H1 (cell line): ENCODE data around the gene ACTN4. TPM values are rescaled to one million over a fixed set of nuclear protein-coding genes. Genes with fewer than 3 reads are reported as not detected.
A peak's percentile ranks its signal among the peaks of the same experiment; 100 is the strongest.

Experiments
- CTCF ChIA-PET: fragments of 300-600 bp; sonication (Branson Sonifier 250); formaldehyde crosslinking; loops from one replicate; lab custom pipeline; 2021; ENCODE audit not compliant: partially characterized antibody; lab: Charles Lee
- POLR2A ChIA-PET: fragments of 300-600 bp; sonication (Branson Sonifier 250); formaldehyde crosslinking; loops from one replicate; lab custom pipeline; 2021; ENCODE audit warnings: inconsistent platforms; ENCODE audit not compliant: partially characterized antibody; lab: Charles Lee
- DNase-seq, 2 experiments: peaks; one replicate each; pipeline versions ENCODE4 v3.0.0 to v3.0.0-alpha.2; 2010 to 2022; ENCODE audit warnings: low spot score in 2 of 2, low read depth in 1 of 2, mixed read lengths in 1 of 2
- FAIRE-seq: peaks from 2 replicates; lab custom pipeline; 2011; peaks lifted over from hg19 to GRCh38; lab: Jason Lieb, UNC
- H2AFZ ChIP-seq: 2 replicates; pipeline ENCODE4 v1.8.1; 2012; ENCODE audit warnings: low read length, inconsistent platforms
- H2AK5ac ChIP-seq: 2 replicates; pipeline ENCODE4 v1.6.1; 2013; ENCODE audit warnings: low read depth, low read length
- H2BK120ac ChIP-seq: replicated peaks from 2 replicates; pipeline ENCODE3; 2013; ENCODE audit warnings: low read depth, low read length, inconsistent platforms
- H2BK12ac ChIP-seq: 2 replicates; pipeline ENCODE4 v1.6.1; 2013; ENCODE audit warnings: low read depth, low read length
- H2BK15ac ChIP-seq: 2 replicates; pipeline ENCODE4 v1.6.1; 2013; ENCODE audit warnings: low read length
- H2BK20ac ChIP-seq: 2 replicates; pipeline ENCODE4 v1.6.1; 2013; ENCODE audit warnings: low read length
- H2BK5ac ChIP-seq: 2 replicates; pipeline ENCODE4 v1.6.1; 2013; ENCODE audit warnings: low read depth, low read length
- H3K14ac ChIP-seq: 2 replicates; pipeline ENCODE4 v1.6.1; 2013; ENCODE audit warnings: inconsistent platforms; ENCODE audit not compliant: insufficient read length
- H3K18ac ChIP-seq: 2 replicates; pipeline ENCODE4 v1.6.1; 2013; ENCODE audit warnings: low read length; ENCODE audit errors: extremely low read depth
- H3K23ac ChIP-seq: 2 replicates; pipeline ENCODE4 v1.6.1; 2013; ENCODE audit warnings: inconsistent platforms; ENCODE audit not compliant: insufficient read length
- H3K23me2 ChIP-seq: 2 replicates; pipeline ENCODE4 v1.6.1; 2013; ENCODE audit warnings: low read depth, low read length
- H3K27ac ChIP-seq: 2 replicates; pipeline ENCODE4 v1.6.1; 2011; ENCODE audit warnings: low read depth, low read length, inconsistent platforms
- H3K27me3 ChIP-seq, 4 experiments: replicated peaks in 1 of 4; 1 replicate in 1 of 4; 2 replicates in 3 of 4; pipeline versions ENCODE4 v1.6.1 to v1.8.1; 2011 to 2013; ENCODE audit warnings: low read length in 3 of 4, mild to moderate bottlenecking in 3 of 4, inconsistent platforms in 2 of 4, mixed read lengths in 2 of 4, moderate library complexity in 1 of 4; ENCODE audit not compliant: control insufficient read depth in 3 of 4, insufficient read depth in 3 of 4; ENCODE audit errors: extremely low read depth in 1 of 4
- H3K36me3 ChIP-seq, 4 experiments: 2 replicates each; pipeline versions ENCODE4 v1.6.1 to v1.8.1; 2011 to 2013; ENCODE audit warnings: mild to moderate bottlenecking in 4 of 4, low read length in 3 of 4, moderate library complexity in 2 of 4, control low read depth in 1 of 4, inconsistent platforms in 1 of 4; ENCODE audit not compliant: insufficient read depth in 4 of 4, control insufficient read depth in 2 of 4
- H3K4ac ChIP-seq: replicated peaks from 2 replicates; pipeline ENCODE3; 2013; ENCODE audit warnings: low read length, low read depth, mixed read lengths, inconsistent platforms; ENCODE audit not compliant: insufficient read length
- H3K4me1 ChIP-seq, 4 experiments: replicated peaks in 1 of 4; 1 replicate in 1 of 4; 2 replicates in 3 of 4; pipeline versions ENCODE4 v1.6.1 to v1.8.1; 2011 to 2013; ENCODE audit warnings: low read length in 3 of 4, inconsistent platforms in 2 of 4, mixed read lengths in 1 of 4; ENCODE audit not compliant: insufficient read depth in 4 of 4, control insufficient read depth in 3 of 4
- H3K4me2 ChIP-seq, 2 experiments: 2 replicates each; pipeline versions ENCODE4 v1.6.1 to v1.8.1; 2011 to 2013; ENCODE audit warnings: low read depth in 2 of 2, low read length in 2 of 2, control low read depth in 1 of 2, inconsistent platforms in 1 of 2, mild to moderate bottlenecking in 1 of 2; ENCODE audit not compliant: insufficient read depth in 1 of 2
- H3K4me3 ChIP-seq, 4 experiments: fragments of 200-600, 300-600 bp in 1 of 4; sonication (generic), shearing (Covaris generic), sonication (Bioruptor Twin) in 1 of 4; 2 replicates each; pipeline versions ENCODE4 v1.5.1 to v1.8.1; 2011 to 2016; ENCODE audit warnings: low read length in 4 of 4, low read depth in 3 of 4, control low read depth in 2 of 4, inconsistent platforms in 2 of 4, mild to moderate bottlenecking in 2 of 4, mixed read lengths in 1 of 4, moderate library complexity in 1 of 4; ENCODE audit not compliant: insufficient read depth in 2 of 4; ENCODE audit errors: extremely low read depth in 1 of 4
- H3K56ac ChIP-seq: replicated peaks from 2 replicates; pipeline ENCODE3; 2013; ENCODE audit warnings: low read depth, mild to moderate bottlenecking, mixed read lengths, low read length, inconsistent platforms; ENCODE audit not compliant: insufficient read length
- H3K79me1 ChIP-seq: 2 replicates; pipeline ENCODE4 v1.6.1; 2013; ENCODE audit warnings: low read depth, low read length, control low read depth
- H3K79me2 ChIP-seq, 2 experiments: 2 replicates each; pipeline versions ENCODE4 v1.6.1 to v1.8.1; 2012 to 2013; ENCODE audit warnings: low read length in 2 of 2, mild to moderate bottlenecking in 2 of 2, inconsistent platforms in 1 of 2; ENCODE audit not compliant: insufficient read depth in 2 of 2, control insufficient read depth in 1 of 2
- H3K9ac ChIP-seq, 4 experiments: replicated peaks in 1 of 4; 1 replicate in 1 of 4; 2 replicates in 3 of 4; pipeline versions ENCODE4 v1.6.1 to v1.8.1; 2011 to 2013; ENCODE audit warnings: low read depth in 3 of 4, low read length in 3 of 4, control low read depth in 2 of 4, mild to moderate bottlenecking in 2 of 4, moderate library complexity in 2 of 4, inconsistent platforms in 1 of 4; ENCODE audit errors: extremely low read depth in 1 of 4
- H3K9me3 ChIP-seq, 2 experiments: 2 replicates each; pipeline versions ENCODE4 v1.6.1 to v1.8.1; 2012 to 2013; ENCODE audit warnings: mild to moderate bottlenecking in 2 of 2, moderate library complexity in 2 of 2, control low read depth in 1 of 2, inconsistent platforms in 1 of 2, low read depth in 1 of 2, low read length in 1 of 2, mixed read lengths in 1 of 2; ENCODE audit not compliant: insufficient read depth in 2 of 2
- H4K20me1 ChIP-seq, 2 experiments: replicated peaks in 1 of 2; 2 replicates each; pipeline versions ENCODE3 to v1.8.1; 2011 to 2013; ENCODE audit warnings: inconsistent platforms in 2 of 2, low read length in 2 of 2, mild to moderate bottlenecking in 1 of 2; ENCODE audit not compliant: insufficient read depth in 2 of 2, control insufficient read depth in 1 of 2
- H4K5ac ChIP-seq: 2 replicates; pipeline ENCODE4 v1.6.1; 2013; ENCODE audit warnings: low read length, low read depth, mixed read lengths, inconsistent platforms; ENCODE audit not compliant: insufficient read length
- H4K8ac ChIP-seq: 2 replicates; pipeline ENCODE4 v1.8.0; 2013; ENCODE audit warnings: mild to moderate bottlenecking, moderate library complexity, low read length, inconsistent platforms; ENCODE audit not compliant: insufficient read depth; ENCODE audit errors: extremely low read depth
- H4K91ac ChIP-seq: replicated peaks from 2 replicates; pipeline ENCODE3; 2013; ENCODE audit warnings: low read length, mixed read lengths, inconsistent platforms; ENCODE audit not compliant: insufficient read length
- WGBS, 2 experiments: shearing (Covaris generic) in 1 of 2; methylation state at CpG; one replicate each; pipeline versions ENCODE4 v1.1.6 to v1.1.7; 2013 to 2015; ENCODE audit warnings: low lambda C conversion rate in 2 of 2, mixed read lengths in 2 of 2, inconsistent platforms in 1 of 2, low coverage in 1 of 2, missing lambda C conversion rate in 1 of 2; ENCODE audit not compliant: insufficient replicate concordance in 2 of 2, insufficient coverage in 1 of 2, insufficient read length in 1 of 2; ENCODE audit errors: extremely low coverage in 1 of 2, missing lambda C conversion rate in 1 of 2; 5-methylcytosine and 5-hydroxymethylcytosine counted together
- polyA plus RNA-seq, 7 experiments: library from polyadenylated mRNA; depleted of rRNA in 3 of 7; stranded (reverse) in 5 of 7; unstranded in 2 of 7; fragments of >200 nt in 5 of 7; fragments of 200-250 nt in 2 of 7; gene quantifications; 1 replicate in 5 of 7; 2 replicates in 1 of 7; 4 replicates in 1 of 7; pipeline versions ENCODE4 v1.2.1 to v1.2.3, GENCODE V29; 2011 to 2013; ENCODE audit warnings: missing spikeins in 2 of 7, mixed read lengths in 2 of 7
- total RNA-seq: library from RNA; stranded (reverse); fragmentation: NEBNext Ultra II Directional; extraction: Animal tissue kit (Norgen Biotek cat#: 25700); gene quantifications from 2 replicates; pipeline ENCODE4 v1.2.1, GENCODE V29; 2021

ACTN4 gene
- total and polyA plus RNA-seq, 2 of the 8 experiments (the other 6 are each of a cell fraction or from before 2014, with no cell fraction given): 211 to 520 TPM

DNA sequence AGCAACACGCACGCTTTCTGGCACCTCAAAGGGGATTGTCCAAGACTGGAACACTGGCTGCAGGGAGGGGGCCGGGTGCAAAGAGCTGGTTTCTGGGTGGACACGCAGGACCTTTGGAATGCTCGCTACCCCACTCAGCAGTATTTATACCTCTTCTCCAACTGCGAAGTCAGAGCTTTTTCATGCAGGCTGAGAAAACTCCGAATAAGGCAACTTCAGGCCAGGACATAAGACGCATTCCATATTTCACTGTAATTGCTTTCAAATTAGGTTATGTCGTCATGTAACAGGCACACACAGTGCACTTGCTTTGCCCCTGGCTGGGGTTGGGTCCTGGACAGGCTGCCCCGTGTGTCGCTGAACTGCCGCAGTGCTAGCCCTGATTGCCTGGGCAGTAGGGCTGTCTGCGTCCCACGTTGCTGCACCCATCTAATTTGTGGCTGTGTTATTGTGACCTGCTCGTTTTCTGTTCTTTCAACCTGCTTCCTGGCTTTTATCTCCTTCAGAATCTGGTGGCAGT is 44.5 kb downstream of the ACTN4 start:
- no peak overlapping the region for H3K4me3 ChIP-seq

More for the DNA sequence above, 44.5 kb downstream of the ACTN4 start:
- peaks cover 0 to 4% (median 0%) of the 10 kb centered on the region in 4 experiments; a peak in 1 of 8 replicates for H3K36me3 ChIP-seq
- no peak overlapping the region for H2AFZ ChIP-seq
- no peak overlapping the region for H3K4ac ChIP-seq
- FAIRE-seq: no peak
- no peak overlapping the region for H2BK120ac ChIP-seq
- DNase-seq: no peak
- H3K4me2 ChIP-seq: no peak overlapping the region; a peak in 1 of 4 replicates
- no peak overlapping the region for H3K14ac ChIP-seq
- H2BK12ac ChIP-seq: peak overlapping the region; percentile 68; the same call in 1 of the 2 replicates
- H2BK5ac ChIP-seq: peak overlapping the region; percentile 86
- H2BK20ac ChIP-seq: peak overlapping the region; percentile 90; the same call in 1 of the 2 replicates
- no peak overlapping the region for H3K9ac ChIP-seq
- 0 out of 2 replicates have a peak overlapping the region, but pooled peaks have one; percentile 92 for H2BK15ac ChIP-seq
- H3K79me1 ChIP-seq: peaks cover 26% of the 10 kb centered on the region
- no peaks in the 10 kb centered on the region for H3K23me2 ChIP-seq
- 0 out of 2 replicates have a peak overlapping the region, but pooled peaks have one; percentile 84 for H3K27ac ChIP-seq
- POLR2A ChIA-PET: interaction anchor here (0.9 to 23.4 kb wide), 8 partner anchors 10 to 80 kb away, joined by 3 to 495 read pairs (median 8); partner anchors contain the start of gene ACTN4
- CTCF ChIA-PET: interaction anchor here (0.6 to 5.6 kb wide), 4 partner anchors 12 to 57 kb away, joined by 3 to 32 read pairs (median 3); no protein-coding TSS in a partner anchor
- no peak overlapping the region for H4K8ac ChIP-seq
- no peak overlapping the region for H3K23ac ChIP-seq
- peak overlapping the region; percentile 90; the same call in 1 of the 2 replicates for H3K18ac ChIP-seq
- no peaks in the 10 kb centered on the region for H3K9me3 ChIP-seq
- H4K20me1 ChIP-seq: peaks cover 3 to 18% of the 10 kb centered on the region in 2 experiments
- no peak overlapping the region for H3K56ac ChIP-seq
- H4K5ac ChIP-seq: no peak overlapping the region
- H3K27me3 ChIP-seq: no peaks in the 10 kb centered on the region
- peaks cover 3 to 24% (median 12%) of the 10 kb centered on the region in 4 experiments for H3K4me1 ChIP-seq
- 89% methylated on average over 15 of the region's 15 CpGs; no CpG with 5 or more reads in 1 of the 2 experiments for WGBS, 2 experiments
- H2AK5ac ChIP-seq: 0 out of 2 replicates have a peak overlapping the region, but pooled peaks have one; percentile 59
- no peak overlapping the region for H4K91ac ChIP-seq
- peaks cover 4 to 93% of the 10 kb centered on the region in 2 experiments; a peak in 2 of 4 replicates for H3K79me2 ChIP-seq
